Activated B cell treated with CpG ODN at 0.5 μM for 24 hours (primary cell): ENCODE data around the gene TM9SF3. TPM values are rescaled to one million over a fixed set of nuclear protein-coding genes. Genes with fewer than 3 reads are reported as not detected.
A peak's percentile ranks its signal among the peaks of the same experiment; 100 is the strongest.

Experiments used
- ATAC-seq: fragments of 200-7000 bp; cut with Tn5 transposase; one replicate; pipeline ENCODE4 v1.10.0; 2021; ENCODE audit warnings: low read depth, mild to moderate bottlenecking, moderate library complexity
- CTCF ChIA-PET: fragments of 350-600 bp; sonication (Branson Sonifier 250); formaldehyde crosslinking; loops from one replicate; lab custom pipeline; 2021; ENCODE audit warnings: antibody characterized with exemption; lab: Charles Lee
- POLR2A ChIA-PET: fragments of 350-600 bp; sonication (Branson Sonifier 250); formaldehyde crosslinking; loops from one replicate; lab custom pipeline; 2021; ENCODE audit warnings: antibody characterized with exemption; lab: Charles Lee
- DNase-seq: peaks from one replicate; pipeline ENCODE4 v3.0.0; 2022
- H3K27ac Mint-ChIP-seq: one replicate; pipeline ENCODE4 v1.8.0; 2020; ENCODE audit warnings: mixed read lengths
- H3K27me3 Mint-ChIP-seq: one replicate; pipeline ENCODE4 v1.8.0; 2021; ENCODE audit warnings: mixed read lengths
- H3K36me3 Mint-ChIP-seq: one replicate; pipeline ENCODE4 v1.8.0; 2021; ENCODE audit warnings: low read depth, mixed read lengths
- H3K4me1 Mint-ChIP-seq: one replicate; pipeline ENCODE4 v1.8.0; 2021; ENCODE audit warnings: mixed read lengths
- H3K4me3 Mint-ChIP-seq: one replicate; pipeline ENCODE4 v1.8.0; 2020; ENCODE audit warnings: mild to moderate bottlenecking, mixed read lengths
- H3K9me3 Mint-ChIP-seq: one replicate; pipeline ENCODE4 v1.8.0; 2020; ENCODE audit warnings: mixed read lengths
- intact Hi-C: fragments of 100-400 bp; cut with micrococcal nuclease; formaldehyde crosslinking; loops from one replicate; pipeline ENCODE4 v1.15.1; 2024
- total RNA-seq: library from RNA; stranded (reverse); gene quantifications from 2 replicates; pipeline ENCODE4 v1.2.3, GENCODE V29; 2022
- TF ChIP-seq, protein P1 (sequence below): fragments of 200-600 bp; IDR thresholded peaks from one replicate; pipeline ENCODE4 v1.8.0; 2022; ENCODE audit warnings: antibody characterized with exemption, mild to moderate bottlenecking

TM9SF3 gene
- total RNA-seq, 1 donor from 2014 or later: 61.7 TPM

DNA sequence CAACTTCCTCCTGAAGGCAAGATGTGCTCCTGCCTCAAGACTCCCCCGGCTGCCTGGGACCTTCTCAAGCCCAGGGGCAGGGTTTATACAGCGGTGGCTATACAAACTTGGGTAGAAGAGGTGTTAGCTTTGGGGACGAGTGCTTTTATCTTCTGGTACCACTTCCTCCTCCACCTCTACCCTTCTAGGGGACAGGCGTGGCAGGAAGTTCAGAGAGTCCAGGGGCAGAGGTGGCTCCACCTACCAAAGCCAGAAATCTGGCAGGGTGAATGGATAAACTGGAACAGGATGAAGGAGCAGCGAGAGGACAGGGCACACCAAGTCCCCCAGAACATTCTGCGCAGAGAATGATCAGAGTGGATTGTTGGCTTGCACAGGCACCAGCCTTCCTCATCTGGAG is 24.0 kb upstream of the TM9SF3 start:
- Mint-ChIP-seq H3K27ac (no peak overlapping the region), H3K27me3 (no peaks in the 10 kb centered on the region), H3K4me1 (no peaks in the 10 kb centered on the region), H3K4me3 (no peak overlapping the region), H3K9me3 (no peaks in the 10 kb centered on the region), H3K36me3 (peaks cover 97% of the 10 kb centered on the region)
- intact Hi-C loops: no loop called here
- CTCF ChIA-PET: no interaction called here
- POLR2A ChIA-PET: no interaction called here
- no peak for ATAC-seq
- DNase-seq: no peak
- TF ChIP-seq, protein P1, sequence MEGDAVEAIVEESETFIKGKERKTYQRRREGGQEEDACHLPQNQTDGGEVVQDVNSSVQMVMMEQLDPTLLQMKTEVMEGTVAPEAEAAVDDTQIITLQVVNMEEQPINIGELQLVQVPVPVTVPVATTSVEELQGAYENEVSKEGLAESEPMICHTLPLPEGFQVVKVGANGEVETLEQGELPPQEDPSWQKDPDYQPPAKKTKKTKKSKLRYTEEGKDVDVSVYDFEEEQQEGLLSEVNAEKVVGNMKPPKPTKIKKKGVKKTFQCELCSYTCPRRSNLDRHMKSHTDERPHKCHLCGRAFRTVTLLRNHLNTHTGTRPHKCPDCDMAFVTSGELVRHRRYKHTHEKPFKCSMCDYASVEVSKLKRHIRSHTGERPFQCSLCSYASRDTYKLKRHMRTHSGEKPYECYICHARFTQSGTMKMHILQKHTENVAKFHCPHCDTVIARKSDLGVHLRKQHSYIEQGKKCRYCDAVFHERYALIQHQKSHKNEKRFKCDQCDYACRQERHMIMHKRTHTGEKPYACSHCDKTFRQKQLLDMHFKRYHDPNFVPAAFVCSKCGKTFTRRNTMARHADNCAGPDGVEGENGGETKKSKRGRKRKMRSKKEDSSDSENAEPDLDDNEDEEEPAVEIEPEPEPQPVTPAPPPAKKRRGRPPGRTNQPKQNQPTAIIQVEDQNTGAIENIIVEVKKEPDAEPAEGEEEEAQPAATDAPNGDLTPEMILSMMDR: no peak

DNA sequence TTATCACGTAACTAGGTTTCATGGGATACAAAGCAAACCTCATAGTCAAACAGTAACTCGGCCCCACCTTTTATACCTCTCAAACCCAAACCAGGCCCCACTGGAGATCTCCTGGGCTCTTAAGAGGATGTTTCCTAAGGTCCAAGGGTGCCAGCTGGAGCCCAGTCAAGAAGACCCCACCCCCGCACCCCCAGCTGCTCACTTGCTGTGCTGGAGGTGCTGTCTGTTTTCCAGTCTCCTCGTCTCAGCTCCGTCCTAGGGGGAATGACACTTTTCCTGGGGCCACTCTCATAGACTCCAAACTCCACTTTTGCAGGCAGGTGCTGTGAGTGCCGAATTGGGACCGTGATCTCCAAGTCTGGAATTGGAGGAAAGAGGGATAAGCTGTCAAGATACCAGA is 22.7 kb upstream of the TM9SF3 start:
- Mint-ChIP-seq H3K4me3 (no peak overlapping the region), H3K9me3 (no peaks in the 10 kb centered on the region), H3K27me3 (no peaks in the 10 kb centered on the region), H3K27ac (no peak overlapping the region), H3K4me1 (no peaks in the 10 kb centered on the region), H3K36me3 (peaks cover 96% of the 10 kb centered on the region)
- no peak for ATAC-seq
- no peak for DNase-seq
- CTCF ChIA-PET: no interaction called here
- TF ChIP-seq, protein P1: no peak
- POLR2A ChIA-PET: no interaction called here
- intact Hi-C loops: no loop called here

DNA sequence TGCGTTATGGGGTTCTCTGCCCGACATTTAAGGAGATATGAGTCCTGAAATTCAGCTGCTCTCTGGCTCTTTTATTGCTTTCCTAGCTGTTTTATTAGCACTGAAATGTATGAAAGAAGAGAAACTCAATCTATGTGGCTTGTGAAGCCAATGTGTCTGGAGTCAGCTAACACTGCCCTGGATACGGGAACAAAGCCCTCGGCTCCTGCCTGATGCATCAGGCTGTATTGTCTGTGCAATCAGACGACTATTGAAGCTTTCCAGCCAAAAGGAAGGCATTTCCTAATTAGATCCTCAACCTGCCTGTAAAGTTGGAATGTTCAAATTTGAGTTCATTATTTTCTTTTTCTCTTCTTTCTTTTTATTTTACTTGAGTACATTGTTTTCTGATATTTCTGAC is 22.0 kb upstream of the TM9SF3 start:
- peaks cover 96% of the 10 kb centered on the region for H3K36me3 Mint-ChIP-seq
- H3K4me1 Mint-ChIP-seq: no peaks in the 10 kb centered on the region
- ATAC-seq (no peak), DNase-seq (no peak)
- no peak overlapping the region for H3K27ac Mint-ChIP-seq
- intact Hi-C loops: no loop called here
- no peak overlapping the region for H3K4me3 Mint-ChIP-seq
- TF ChIP-seq, protein P1: no peak
- CTCF ChIA-PET: no interaction called here
- POLR2A ChIA-PET: no interaction called here
- no peaks in the 10 kb centered on the region for H3K9me3 Mint-ChIP-seq
- no peaks in the 10 kb centered on the region for H3K27me3 Mint-ChIP-seq

DNA sequence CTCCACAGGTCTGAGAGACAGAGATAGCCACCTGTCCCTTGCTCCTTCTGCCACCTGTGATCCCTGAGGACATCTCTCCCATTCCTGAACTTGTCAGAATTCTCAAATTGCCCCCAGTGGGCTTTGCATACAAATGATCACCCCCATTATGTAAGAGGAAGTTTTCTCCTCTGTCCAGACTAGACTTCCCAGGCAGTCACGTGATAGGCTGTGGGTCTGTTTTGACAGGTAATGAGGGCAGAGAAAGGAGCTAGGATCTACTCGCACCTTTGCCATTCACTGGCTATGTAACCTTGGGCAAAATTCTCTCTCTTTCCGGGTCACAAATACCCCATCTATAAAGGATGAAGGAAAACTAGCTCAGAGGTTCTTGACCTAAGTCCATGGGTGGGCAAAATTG is 21.4 kb upstream of the TM9SF3 start:
- intact Hi-C loops: no loop called here

DNA sequence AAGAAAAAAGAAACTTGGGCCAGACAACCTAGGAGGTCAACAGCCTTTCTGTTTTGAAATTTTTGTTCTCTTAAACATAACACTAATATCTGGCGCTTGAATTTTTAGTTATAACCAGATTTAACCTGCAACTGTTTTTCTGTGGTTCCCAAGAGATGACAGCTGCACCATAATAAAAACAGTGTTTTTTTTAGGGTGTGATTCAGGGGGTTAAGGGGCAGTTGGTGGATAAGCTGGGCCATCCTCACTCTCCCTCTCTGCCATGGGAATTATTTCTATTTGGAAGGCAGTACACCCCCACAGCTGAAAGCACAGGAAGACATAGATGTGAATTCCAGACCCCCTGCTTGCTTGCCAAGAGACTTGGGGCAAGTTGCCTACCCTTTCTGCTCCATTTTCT is 20.1 kb upstream of the TM9SF3 start:
- Mint-ChIP-seq H3K4me1 (no peaks in the 10 kb centered on the region), H3K27ac (no peak overlapping the region), H3K4me3 (no peak overlapping the region), H3K27me3 (no peaks in the 10 kb centered on the region), H3K9me3 (no peaks in the 10 kb centered on the region), H3K36me3 (peaks cover 99% of the 10 kb centered on the region)
- no peak for DNase-seq
- POLR2A ChIA-PET: no interaction called here
- CTCF ChIA-PET: no interaction called here
- no peak for ATAC-seq
- intact Hi-C loops: no loop called here
- TF ChIP-seq, protein P1: no peak

More for the DNA sequence above, 21.4 kb upstream of the TM9SF3 start:
- no peak for DNase-seq
- POLR2A ChIA-PET: no interaction called here
- CTCF ChIA-PET: no interaction called here
- TF ChIP-seq, protein P1: no peak
- Mint-ChIP-seq H3K4me1 (no peaks in the 10 kb centered on the region), H3K9me3 (no peaks in the 10 kb centered on the region), H3K36me3 (peaks cover 96% of the 10 kb centered on the region), H3K27ac (peak overlapping the region; percentile 53), H3K4me3 (no peak overlapping the region), H3K27me3 (no peaks in the 10 kb centered on the region)
- no peak for ATAC-seq
